Fibroblast of skin of abdomen (primary cell): ENCODE measurements around the gene MCM3AP.
A peak's percentile ranks its signal among the peaks of the same experiment; 100 is the strongest.

Experiments used
- DNase-seq: peaks from one replicate; pipeline ENCODE4 v3.0.0-alpha.2; 2013

Gene MCM3AP

DNA sequence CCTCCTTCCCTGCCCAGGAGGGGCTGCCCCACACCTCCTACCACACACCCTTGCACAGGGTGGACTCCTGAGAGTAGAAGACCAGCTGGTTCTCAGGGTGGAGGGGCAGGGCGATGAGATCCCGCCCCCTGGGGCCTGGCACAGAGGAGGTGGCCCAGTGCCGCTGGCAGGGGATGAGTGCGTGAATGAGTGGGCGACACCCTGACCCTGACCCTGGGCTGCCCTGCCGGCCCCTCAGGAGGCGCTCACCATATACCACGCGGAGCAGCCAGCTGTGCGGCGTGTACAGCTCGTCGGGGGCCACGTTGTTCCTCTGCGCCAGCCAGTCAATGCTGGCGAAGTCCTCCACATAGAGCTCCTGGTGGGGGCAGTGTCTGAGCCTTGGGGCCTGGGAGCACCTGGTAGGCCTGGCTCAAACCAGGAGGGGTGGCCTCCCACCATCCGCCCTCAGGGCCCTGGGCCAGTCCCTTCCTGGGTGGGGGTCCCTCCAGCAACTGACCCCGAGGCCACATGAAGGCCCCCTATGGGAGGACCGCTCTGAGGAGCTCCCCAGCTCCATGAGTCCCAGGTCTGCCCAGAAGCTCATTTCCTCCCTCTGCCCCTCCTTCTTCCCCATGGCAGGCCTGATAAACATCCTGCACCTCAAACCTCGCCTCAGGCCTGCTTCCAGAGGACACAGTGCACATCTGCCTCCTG lies 69.8 kb downstream of the MCM3AP start:
- no peak for DNase-seq

DNA sequence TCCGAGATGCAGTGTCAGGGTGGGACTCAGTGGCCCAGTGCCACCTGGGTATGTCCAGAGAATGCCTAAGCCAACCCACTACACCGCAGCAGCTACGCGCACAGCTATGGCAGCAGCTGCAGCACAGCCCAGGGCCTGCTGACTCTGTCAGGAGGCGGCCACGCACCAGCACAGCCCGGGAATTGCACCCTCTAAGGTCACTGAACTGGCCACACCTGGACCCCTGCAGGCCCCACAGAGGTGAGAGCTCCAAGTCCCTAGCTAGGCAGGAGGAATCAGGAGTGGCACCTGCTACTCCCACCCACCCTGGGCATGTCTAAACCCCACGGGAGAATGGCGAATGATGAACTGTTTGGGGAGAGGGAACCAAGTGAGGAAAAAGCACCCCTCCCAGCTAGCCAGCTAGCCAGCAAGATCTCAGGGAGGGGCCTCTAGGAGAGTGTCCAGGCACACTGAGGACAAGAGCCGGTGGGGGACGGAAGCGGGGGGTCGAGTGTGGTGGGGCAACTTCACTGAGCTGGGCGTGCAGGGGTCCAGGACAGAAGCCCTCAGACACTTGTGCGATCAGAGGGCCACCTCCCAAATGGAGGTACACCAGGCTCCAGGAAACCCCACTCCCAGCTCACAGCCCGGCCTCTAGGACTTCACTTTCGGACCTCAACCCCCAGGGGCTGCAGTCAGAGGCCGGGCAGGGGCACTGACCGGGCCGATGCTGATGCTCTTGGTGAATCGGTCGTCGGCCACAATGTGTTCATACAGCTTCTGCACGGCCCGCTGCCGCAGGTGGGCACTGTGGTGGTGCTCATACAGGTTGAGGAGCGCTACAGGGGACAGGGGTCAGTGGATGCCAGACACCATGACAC lies 70.7 kb downstream of the MCM3AP start:
- DNase-seq = no peak

- peak; percentile 5 for DNase-seq
These were observed 71.7 kb downstream of the MCM3AP start for GRCh38 chr21:46213620-46214286.

DNA sequence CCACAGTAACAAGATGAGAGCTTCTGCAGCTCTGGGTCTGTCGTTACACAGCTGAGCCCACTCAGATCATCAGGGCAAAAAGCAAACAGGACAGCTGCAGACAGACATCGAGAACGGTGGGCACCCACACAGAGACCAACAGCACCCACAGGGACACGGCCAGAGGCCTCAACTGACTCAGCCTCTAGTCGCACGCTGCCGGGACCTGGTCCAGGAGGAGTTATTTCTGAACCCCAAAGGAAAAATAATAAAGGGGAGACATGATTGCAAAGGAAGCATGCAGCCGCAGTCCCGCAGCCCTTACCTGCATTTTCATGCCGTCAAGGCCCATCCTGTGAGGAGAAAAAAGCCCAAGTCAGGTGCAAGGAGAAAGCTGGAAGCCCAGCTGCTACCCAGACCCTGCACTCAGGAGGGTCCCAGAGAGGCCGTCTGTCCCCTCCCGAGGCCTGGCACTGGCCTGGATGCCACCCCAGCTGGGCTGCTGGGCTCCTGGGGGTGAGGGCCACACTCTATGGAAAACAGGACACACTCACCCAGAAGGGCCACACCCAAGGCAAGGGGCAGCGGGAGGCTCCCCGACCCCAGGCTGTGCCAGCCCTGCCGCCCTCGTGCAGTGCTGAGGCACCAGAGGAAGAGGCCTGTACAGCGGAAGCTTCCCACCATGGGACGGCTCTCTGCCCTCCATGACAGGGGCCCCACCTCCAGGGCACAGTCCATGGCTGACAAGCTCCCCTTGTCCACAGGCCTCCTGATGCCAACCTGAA lies 72.5 kb downstream of the MCM3AP start:
- no peak for DNase-seq

DNA sequence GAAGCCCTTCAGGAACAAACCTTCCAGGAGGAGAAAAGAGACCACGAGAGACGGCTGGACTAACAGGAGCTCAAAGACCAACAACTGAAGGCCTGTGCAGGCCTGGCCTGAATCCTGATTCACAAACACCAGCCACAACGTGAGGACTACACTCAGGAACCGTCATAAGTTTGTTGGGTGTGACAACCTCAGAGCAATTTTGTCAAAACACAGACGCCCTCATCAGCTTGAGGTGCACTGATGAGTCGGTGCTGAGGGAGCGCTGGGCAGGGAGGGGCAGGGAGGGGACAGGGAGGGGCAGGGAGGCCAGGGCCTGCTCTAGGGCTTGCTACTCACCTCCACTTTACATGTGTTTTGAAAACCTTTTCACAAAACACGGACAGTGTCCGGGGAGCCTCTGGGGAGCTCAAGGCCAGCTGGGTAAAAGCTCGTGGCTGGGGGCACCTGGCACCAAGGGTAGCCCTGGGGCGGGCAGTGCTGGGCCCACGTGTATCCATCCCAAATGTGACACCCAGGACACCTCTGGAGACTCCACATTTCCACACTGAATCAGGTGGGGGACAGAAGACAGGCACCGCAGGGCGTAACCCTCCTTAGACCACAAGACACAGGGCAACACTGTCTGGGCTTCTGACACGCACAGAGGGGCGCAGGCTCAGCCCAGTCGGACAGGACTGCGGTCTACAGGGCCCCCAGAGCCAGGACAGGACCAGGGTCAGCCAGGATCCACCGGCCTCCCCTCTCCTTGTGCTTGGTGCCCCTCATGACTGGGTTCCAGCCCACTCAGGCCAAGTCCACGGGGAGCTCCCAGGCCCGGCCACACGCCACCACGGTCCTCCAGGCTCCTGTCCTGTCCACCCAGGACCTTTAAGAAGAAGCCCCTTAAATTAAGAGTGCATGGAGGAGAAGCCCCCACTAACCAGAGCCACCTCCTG lies 73.4 kb downstream of the MCM3AP start:
- no peak for DNase-seq

DNA sequence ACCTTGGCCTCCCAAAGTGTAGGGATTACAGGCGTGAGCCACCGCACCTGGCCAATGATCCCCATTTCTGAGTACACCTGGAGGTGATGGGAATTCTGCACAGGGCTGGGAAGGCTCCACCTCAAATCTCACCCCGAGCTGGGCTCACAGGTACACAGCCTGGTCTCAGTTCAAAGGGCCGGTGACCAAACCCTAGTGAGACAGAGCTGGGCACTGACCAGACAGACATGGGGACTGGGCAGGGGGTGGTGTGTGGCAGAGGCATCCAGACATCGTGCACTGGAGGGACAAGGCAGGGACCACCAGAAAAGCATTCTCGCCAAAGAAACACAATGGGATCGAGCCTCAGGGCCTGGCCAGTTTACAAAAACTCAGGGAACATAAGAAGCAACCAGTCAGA lies 74.0 kb downstream of the MCM3AP start:
- no peak for DNase-seq

DNA sequence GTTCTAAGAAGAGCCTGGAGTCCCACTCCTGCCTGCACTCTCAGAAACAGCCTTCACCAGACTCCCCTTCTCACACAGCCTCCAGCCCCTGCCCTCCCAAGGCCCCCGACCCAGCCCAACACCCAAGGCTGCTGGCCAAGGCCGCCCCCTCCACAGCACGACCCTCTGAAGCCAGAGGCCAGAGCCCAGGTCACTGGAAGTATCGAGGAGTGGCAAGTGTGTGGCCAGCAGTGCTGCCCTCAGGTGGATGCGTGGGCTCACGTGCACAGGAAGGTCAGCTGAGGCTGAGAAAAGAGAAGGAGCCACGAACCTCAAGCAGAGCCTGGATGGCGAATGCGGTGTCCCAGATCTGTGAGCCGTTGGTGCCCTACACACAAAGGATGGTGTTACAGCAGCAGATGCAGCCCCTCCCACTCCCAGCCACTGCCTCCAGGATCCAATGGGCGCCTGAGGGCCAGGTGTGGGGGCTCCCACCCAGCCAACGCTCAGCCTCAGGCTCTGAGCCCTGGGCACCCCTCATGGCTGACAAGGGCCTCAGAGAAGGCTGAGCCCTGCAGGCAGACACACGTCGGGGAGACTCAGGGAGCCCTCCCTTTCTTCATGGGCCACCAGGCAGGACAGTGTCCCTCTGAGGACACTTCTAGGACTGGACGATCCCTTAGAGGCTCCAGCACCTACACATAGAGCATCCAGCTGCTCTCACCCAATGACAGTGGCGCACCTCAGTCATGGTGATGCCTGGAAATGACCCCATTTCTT lies 74.9 kb downstream of the MCM3AP start:
- no peak for DNase-seq

DNA sequence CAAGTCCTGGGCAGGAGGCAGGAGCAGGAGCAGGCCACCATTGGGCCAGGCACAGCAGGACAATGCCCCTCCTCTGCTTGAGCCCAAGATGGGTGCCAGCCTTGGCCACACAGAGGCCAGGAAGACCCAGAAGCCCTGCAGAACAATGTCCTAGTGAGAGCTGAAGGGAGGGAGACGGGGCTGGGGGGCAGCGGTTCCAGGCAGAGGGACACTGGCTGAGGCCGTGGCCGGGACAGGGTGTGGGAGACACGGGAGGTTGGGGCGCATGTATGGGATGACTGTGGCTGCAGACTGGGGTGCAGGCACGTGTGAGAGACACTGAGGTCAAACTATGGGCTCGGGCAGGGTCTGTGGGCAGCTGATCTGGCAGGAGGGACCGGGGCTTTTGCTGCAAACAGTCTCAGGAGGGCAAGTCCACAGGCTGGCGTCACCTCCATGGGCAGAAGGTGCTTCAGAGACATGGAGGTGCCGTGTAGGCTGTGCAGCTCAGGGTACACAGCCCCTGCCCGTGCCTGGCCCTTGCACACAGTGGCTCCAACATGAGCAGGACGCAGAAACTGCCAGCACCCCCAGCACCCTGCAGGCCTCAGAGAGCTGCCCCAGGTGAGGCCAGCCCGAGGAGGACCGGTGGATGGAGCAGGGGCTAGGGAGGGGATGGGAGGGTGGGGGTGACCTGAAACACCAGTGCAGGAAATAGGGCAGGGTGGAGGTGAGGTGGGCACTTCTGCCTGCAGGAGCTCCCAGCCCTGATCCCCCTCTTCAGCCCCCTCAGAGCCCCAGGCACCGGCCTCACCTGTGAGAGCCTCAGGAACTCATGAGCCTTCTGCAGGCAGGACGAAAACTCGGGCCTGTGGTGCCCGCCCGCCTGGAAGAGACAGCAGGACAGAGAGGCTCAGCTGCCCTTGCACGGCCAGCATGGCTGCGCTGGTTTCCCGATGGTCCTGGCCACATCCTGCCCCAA lies 76.4 kb downstream of the MCM3AP start:
- no peak for DNase-seq

DNA sequence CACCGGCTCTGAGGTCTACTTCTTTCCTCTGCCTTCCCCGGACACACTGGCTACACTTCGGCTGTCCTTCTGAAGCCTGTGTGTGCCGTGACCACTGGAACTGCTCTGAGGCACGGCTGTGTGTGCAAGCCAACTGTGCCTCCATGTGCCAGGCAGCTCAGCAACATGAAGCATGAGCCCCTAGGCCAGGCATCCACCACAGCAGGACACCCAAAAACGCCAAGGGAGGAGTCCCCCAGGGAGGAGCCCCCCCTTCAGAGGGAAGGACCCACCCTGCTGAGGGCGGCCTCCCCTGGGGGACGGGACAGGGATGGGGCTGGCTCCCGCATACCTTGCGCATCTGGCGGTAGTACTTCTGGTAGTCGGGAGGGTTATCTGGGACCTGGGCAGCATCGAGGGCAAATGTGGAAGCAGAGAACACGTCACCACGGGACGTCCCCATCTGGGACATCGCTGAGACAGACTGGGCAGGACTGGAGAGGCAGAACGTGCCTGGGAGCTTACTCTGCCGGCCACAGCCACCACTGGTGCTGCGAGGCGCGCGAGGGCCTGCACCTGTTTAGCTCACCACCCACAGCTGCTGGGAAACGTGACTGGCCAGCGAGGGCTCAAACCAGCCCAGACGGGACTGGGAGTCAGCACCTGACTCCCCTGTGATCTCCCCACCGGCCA lies 77.4 kb downstream of the MCM3AP start:
- no peak for DNase-seq

- no peak for DNase-seq
These were observed 78.1 kb downstream of the MCM3AP start for GRCh38 chr21:46207006-46207919.

- no peak for DNase-seq
These were observed 79.0 kb downstream of the MCM3AP start for GRCh38 chr21:46206163-46207005.

DNA sequence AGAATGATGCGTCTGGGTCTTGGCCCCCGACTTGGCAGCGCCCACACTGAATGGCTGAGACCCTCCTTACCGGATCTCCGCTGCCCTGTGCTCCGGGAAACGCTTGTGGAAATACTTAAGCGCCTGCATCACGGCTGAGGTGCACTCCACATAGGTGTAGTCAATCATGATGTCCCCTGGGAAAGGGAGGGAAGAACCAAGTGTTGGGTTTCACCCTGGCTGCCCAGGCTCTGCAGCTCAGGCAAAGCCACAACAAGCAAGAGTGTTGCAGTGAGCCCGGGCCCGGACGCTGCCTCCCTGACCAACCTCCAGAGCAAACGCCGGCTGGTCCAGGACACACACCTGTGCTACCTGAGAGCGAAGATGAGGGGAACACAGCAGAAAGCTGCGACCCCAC lies 79.6 kb downstream of the MCM3AP start:
- DNase-seq = no peak

DNA sequence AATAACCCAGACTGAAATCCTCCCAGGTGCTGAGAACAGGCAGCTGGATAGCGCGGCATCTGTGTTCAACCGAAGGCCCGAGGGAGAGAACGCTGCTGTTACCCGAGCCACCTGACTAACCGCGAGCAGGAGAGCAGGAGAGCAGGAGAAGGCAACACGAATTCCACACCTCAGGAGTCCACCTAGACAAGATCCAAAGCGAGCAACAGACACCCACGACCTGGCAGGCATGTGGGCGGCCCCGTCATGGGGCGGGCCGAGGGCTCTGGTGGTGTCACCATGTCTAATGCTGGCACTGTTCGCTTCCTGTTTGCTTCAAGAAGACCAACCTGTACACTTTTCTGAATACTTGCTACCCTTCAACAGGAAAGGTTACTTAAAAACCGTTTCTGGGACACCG lies 80.2 kb downstream of the MCM3AP start:
- no peak for DNase-seq

DNA sequence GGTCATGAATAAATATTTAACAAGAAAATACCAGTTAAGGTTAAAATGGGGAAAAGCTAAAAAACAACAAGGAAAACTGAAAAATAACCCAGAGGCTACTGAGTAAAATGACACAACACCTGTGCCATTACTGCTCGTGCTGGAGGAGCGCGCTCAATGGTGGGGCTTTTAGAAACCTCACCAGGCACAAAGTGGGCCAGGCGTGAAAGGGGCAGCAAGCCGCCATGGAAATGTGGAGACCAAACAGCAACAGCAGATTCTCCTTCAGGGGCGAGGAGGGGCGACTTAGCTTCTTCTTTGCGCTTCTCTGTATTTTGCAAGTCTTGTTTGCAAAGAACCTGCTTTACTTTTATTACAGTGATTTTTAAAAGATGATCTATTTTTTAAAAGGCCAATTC lies 82.2 kb downstream of the MCM3AP start:
- no peak for DNase-seq

- DNase-seq = no peak
These were observed 82.7 kb downstream of the MCM3AP start for GRCh38 chr21:46202592-46203202.
